Stimulated activated CD8-positive, alpha-beta memory T cell treated with anti-CD3 and anti-CD28 coated beads, Interleukin-12 subunit alpha, Interleukin-12 subunit beta, amount 100 ng/mL, for 4 hours (primary cell): ENCODE results near the gene IP6K3.

Source experiments
- DNase-seq: peaks from one replicate; pipeline ENCODE4 v3.0.0-alpha.2; 2020; ENCODE audit warnings: low read depth

IP6K3 gene

DNA sequence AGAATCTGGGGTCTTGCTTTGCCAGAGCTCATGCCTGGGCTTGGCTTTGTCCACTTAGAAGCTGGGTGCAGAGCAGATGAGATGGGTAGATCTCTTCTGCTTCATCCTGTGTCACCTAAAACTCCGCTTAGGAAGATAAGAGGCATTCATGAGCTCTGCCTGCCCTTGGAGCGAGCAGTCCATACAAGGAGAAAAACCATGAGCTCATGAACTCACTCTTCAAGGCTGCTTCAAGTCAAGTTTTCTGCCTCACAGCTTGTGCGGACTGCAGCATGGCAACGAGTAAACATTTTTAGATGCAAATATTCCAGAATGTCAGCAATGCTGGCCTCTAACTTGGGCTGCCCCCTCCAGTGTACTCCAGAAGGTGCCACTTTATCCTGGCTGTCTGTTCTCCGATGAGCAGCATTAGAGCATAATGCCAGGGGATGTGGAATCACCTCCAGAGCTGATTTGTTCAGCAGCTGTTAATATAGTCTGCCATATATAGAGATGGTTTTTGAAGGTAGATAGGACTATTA lies 24.5 kb downstream of the IP6K3 start:
- DNase-seq: no peak

DNA sequence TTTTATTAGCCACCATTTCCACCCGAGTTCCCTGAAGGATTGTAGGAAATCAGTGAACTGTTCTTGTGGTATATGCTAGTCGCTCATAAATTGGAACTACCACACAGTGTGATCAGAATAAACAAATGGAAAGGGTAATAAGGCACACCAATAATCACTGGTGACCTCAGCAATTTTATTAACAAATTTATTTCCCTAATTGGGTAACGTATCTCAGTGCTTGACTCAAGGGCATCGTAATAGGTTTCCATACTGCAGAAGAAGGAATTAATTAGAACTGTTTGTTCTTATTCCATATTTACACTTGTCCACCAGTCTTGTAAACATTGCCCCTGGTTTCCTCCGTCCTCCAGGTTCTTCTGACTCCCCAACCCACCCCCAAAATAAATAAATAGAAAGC lies 25.2 kb downstream of the IP6K3 start:
- no peak for DNase-seq

DNA sequence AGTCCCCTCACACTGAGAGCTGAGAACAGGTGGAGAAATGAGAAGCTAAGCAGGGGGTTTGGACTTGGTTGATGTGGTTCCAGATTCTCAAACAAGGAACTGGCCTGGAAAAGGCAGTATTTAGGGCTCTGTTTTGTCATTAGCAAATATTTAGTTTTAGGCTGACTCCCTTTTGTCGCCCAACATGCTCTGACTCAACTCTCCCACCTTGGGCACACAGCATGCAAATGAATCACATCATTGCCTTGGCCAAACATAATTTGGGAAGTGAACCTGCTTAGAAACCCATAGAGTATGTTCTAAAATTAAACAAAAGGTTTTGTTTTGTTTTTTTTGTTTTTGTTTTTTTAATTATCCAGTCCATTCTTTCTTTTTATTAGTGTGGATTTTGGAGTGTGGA lies 25.7 kb downstream of the IP6K3 start:
- no peak for DNase-seq

DNA sequence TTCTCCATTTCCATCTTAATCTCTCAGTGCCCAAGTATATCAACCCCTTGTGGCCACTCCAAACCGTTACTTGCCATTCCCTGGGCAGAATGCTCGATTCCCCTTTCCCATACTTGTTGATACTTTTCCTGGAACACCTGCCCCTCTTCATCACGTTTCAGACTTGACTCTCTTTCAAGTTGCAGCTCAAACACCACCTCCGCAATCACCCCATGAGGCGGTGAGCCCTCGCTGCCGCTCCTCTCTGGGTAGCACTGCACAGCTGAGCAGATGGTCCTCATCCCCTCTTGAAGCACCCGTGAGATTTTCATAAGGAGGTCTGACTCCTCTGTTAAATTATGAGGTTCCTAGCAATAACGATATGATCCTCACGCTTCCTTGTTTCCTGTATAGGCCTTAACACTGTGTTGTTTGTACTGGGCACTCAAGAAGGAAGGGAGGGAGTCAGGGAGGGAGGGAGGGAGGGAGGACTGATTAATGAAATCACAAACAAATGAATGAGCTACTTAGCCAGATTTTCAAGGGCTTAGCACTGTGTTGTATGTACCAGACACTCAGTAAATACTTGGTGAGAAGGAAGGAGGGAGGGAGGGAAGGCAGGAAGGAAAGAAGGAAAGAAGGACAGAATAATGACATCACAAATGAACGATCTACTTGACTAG lies 27.2 kb downstream of the IP6K3 start:
- DNase-seq: no peak

DNA sequence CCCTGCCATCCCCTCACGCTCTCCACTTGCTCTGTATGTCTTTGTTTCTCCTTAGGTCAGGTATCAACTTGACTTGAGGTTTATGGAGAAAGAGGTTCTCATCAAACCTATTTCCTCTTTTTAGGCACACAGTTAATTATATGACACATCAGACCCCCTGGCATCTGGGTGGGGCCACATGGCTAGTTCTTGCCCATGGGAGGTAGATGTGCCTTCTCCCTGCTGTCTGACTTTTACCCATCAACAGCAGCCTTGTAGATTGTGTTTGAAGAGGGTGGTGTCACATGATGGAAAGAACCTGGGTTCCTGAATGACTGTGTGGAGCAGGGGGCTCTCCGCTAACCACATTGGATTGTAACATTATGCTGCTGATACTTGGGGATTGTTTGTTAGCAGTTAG lies 28.0 kb downstream of the IP6K3 start:
- DNase-seq: no peak

DNA sequence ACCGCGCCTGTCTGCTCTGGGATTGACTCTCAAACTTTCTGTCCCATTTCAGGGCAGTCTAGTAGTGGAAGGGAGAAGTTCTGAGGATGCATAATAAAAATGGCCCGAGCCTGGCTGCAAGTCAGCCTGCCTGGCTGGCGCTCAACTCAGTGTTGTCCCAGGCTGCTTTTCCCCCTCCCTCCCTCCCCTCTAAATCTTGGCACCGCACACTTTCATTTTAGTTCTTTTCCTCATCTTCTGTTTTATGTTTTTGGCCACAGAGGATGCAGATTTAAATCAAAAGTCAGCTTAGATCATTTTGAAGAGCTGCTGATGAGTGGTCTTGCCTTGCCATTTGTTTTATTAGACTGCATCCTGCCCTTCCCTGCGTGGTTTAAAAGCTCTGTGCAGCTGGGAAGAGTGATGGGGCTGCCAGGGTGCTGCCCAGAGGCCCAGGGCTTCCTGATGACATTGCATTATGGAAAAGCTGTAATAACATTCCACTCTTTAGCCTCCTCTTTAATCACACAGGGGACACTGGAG lies 28.7 kb downstream of the IP6K3 start:
- DNase-seq: no peak

DNA sequence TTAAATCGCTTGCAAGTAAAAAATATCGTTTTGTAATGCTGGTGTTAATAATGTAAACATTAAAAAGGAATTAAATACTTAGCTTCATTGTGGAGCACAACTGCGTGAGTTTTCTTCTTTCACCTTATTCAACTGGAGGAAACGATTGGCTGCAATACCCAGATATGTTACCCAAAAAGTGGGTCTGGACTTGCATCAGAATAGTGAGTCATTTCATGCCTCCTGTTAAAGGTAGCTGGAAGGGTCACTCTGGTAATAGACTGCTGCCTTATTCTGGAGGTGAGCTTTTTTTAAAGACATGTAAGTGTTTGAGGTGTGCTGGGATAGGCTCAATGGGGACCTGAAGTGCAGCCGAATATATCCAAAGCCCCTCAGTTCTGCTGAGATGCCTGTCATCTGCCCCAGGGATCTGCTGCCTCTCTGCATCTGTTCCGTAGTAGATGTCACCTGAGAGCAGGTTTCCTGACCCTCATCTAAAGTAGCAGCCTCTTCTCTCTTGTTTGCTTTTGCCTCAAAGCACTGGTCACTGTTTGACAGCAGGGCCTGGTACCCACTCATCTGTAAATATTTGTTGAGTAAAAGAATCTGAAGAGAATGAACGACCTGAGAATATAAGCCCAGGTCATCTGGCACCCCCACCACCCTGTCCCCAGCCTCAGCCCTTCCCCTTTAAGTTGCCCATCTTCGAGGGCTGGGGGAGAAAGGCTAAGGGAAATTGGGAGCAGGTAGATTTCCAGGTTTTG lies 29.6 kb downstream of the IP6K3 start:
- DNase-seq: no peak

DNA sequence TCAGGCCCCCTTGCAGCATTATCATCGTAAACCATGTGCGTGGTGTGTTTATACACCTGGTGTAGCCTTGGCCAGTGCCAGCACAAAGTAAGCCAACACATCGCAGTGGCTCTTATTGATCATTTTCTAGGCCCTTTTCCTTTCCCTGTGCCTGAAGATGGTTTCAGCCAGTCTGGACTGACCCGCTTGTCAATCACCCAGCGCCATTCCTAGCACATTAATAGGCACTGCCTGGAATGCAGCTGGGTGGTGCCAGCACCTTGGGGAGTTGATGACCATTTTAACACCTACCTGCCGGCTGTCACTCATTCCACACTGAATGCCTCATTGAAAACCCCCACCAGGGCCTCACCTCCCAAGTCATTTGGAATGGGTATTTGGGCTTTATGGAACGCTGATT lies 30.3 kb downstream of the IP6K3 start:
- DNase-seq: no peak

DNA sequence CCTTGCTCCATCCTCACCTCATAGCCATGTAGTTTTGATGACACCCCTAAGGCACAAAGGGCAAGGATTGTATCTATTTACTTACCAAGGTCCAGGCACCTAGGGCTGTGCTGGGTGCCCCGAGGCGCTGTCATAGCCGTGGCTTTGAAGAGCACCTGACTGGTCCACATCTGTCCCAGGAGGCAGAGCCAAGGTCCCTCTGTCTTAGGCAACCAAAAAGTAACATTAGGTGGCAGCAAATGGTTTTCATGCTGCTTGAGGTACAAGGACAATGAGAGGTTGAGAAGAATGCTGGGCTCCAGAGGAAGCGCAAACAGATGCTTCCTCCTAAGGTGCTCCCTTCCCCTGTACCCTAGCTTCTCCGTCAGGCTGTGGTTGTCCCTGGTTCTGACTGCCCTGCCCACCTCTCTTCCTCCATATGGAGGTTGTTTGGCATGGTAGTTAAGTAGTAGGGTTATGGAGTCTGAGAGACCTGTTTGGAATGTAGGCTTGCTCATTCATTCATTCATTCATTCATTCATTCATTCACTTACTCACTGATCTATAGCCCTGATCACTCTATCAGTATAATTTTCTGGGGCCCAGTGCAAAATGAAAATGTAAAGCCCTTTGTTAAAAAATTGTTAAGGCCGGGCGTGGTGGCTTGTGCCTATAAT lies 32.2 kb downstream of the IP6K3 start:
- DNase-seq: no peak

DNA sequence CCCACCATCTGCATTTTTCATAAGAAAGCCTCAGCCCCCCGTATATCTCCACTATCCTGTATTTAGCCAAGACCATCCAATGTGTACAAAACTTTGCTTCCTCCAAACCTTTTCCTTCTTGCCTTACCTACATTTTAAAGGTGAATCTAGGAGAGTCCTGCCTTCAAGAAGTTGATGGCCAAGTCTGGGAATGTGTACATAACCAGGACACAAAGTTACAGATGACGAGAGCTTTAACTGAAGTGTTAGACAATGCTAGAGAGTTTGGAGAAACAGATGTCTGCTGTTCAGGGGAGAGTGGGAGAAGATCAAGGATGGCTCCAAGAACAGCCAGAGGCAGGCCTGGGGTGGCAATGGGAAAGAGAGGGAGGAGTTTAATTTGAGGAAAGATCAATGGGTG lies 32.9 kb downstream of the IP6K3 start:
- no peak for DNase-seq

DNA sequence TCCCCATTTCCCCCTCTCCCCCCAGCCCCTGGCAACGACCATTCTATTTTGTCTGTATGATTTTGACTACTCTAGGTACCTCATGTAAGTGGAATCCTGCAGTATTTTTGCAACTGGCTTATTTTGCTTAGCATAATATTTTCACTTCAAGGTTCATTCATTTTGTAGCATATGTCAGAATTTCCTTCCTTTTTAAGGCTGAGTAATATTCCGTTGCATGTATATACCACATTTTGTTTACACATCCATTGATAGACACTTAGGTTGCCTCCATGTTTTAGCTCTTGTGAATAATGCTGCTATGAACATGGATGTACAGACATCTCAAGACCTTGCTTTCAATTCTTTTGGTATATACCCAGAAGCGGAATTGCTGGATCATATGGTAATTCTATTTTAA lies 33.8 kb downstream of the IP6K3 start:
- DNase-seq: no peak

DNA sequence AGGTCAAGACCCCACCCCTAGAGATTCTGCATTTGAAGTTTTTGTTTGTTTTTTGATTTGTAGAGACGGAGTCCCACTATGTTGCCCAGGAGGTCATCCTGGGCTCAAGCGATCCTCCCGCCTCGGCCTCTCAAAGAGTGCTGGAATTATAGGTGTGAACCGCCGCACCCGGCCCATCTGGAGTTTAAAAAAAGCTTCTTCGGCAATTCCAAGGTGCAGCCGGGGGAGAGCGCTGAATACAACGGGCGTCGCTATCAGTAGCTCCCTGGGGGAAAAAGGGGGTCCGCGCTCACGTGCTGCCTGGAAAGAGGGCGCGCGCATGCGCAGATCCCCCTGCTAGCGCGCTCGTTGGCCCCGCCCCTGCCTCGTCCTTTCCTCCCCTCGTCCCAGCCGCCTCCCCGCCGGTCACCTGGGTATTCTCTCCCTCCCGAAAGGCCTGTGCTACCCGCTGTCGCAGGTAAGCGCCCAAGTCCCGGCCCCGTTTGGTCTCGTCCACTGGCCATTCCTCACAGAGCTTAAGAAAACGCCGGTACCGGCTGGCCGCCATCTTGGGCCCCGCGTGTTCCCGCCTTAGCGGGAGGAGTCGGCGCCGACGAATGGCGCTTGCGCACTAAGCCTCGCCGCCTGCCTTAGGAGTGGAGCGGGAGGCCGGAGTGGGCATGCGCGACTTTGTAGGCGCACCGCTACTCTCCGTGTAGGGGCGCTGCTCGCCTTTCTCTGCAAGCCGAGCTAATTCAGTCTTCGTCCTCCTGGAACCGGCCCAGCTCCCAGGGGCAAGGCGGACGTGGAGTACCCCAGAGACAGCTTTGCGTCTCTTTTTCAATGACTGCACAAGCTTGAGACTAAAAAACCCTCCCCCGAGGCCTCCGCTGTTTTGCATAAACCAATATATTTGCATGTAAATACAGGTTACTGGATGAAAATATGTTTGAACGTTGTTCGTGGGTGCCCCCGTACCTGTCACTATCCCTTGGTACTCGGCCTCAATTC lies 35.3 kb downstream of the IP6K3 start, which contains the start of gene UQCC2:
Gene UQCC2, minus strand, starts transcription at position 561 of the 990 bp plus-strand sequence. Its CDS starts 14 bp downstream, at position 547.
- peak; percentile 95 for DNase-seq

DNA sequence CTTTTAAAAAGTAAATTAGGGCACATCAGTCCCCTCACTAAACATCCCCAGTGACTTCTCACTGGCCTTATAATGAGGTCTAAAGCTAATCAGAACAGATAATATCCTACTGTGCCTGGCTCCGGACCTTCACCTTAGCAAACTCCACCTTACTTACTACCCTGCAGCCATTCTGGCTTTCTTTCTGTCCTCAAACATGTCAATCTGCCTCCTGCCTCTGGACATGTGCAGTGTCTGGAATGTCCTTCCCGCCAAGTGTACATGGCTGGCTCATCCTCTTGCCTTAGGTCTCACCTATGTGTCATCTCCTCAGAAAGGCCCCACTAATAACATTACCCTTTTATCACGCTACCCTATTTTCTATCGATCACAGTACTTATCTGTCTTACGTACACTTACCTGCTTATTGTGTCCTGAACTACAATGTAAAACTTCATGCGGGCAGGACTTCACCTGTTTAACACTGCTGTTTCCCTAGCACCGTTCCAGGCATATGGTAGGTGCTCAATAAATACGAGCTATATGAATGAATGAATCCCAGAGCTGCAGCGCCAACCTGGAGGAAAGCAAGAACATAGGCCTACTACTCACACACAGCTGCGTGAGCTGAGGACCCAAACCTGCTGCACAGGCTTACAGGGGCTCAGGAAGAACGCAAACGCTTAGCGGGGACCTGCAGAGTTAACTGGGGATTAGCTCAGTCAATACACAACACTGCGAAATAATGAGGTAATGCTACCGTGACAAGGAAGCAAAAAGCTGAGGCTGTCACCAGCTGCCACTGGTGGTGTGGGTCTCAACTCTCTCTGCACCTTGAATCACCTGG lies 36.2 kb downstream of the IP6K3 start:
- DNase-seq: no peak

DNA sequence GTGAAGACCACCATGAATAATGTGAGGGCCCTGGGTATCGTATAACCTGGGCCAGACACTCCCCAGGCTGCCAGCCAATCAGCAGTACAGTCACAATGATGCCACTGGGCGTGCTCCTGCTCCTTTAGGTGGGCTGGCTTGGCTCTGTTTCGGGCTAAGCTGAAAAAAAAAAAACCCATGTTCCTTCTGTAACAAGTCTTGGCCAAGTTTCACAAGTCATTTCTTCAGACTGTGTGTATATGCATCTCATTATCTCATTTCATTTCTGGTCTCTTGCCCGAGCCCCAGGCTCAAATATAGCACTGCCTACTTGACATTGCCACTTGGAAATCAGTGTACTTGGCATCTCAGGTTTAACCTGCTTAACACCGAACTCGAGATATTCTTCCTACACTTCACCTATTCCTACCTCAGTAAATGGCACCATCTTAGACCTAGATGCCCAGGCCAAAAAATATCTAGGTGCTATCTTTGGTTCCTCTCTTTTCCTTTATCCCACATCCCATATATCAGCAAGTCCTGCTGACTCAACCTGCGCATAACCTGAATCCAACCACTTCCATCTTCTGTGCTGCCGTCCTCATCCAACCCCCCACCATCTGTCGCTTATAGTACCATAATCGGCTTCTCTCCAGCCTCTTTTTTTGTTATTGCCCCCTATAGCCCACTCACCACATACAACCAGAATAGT lies 37.0 kb downstream of the IP6K3 start:
- no peak for DNase-seq

DNA sequence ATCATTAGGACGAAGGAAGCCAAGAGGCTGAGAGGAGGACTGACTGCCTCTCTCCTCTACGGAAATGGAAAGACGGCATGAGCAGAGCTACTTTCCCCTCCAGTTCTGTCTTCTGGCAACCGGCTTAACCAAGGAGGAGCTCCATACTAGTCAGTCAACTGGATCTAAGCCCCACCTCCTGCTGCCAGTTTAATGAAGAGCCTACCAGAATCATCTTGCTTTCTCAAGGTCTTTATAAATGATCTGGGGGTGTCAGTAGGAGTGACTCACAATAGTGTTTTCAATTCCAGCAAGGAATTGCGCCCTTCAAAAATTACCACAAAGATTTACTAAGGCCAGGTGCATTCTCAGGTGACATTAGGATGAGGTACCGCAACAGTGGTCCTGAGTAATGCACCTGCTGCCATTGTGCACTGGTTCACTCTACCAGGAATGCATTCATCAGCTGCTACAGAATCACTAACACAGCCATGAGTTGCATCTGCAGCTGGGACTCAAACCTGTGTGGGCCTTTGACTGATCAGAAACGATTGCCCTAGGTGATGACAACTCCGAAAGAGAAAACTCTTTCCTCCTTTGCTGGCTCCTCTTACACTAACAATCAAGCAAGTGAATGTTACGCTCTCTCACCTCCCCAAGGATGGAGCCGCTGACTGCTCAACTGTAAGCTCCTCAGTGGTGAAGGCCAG lies 38.0 kb downstream of the IP6K3 start:
- DNase-seq: no peak

DNA sequence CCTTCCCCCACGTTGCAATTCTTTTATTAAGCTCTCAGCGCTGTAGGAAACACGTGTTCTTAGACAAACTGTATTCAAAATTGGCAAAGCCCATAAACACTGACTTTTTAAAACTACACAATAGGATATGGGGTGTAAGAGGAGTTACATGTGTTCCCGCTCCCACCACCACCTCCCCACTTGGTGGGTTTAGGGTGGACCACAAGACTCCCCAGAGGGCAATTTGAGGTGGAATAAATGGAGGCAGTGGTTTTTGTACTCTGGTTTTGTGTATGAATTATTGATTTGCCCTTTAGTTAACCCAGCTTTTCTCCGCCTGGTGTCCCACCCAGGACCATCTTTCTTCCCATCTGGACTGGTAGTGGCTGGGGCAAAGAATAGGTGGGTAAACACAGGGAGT lies 38.9 kb downstream of the IP6K3 start:
- DNase-seq: no peak

DNA sequence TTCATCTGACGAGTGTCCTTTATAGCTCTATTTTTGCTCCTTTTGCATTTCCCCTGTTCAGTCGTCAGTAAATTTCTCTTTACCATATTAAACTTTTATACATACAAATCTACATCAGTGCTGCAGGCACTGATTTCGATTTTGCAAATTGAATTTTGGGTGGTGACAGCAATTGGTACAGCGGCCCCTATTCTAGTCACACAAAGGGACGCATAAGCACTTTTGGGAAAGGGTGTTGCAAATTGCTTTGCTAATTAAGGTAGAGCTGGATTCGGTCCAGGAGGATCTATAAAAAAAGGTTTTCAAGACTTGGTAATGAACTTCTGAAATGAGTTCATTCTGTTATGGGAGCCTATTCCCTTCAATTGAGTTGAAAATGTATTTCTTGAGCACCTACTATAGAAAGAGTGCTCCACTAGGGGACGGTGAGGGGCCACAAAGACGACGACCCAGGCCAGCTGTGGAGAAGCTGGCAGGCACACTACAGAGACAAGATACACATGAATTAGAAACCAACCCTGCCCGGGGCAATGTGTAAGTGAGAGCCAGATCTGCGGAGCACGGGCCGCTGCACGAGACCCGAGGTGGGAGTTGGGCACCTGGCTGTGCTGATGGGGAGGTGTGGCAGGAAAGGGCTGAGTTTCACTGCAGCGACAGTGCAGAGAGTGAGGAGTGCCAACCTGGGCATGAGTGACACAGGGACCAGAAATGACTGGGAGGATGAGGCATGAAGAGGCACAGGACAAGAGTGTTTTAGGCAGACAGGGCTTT lies 40.6 kb downstream of the IP6K3 start:
- no peak for DNase-seq

DNA sequence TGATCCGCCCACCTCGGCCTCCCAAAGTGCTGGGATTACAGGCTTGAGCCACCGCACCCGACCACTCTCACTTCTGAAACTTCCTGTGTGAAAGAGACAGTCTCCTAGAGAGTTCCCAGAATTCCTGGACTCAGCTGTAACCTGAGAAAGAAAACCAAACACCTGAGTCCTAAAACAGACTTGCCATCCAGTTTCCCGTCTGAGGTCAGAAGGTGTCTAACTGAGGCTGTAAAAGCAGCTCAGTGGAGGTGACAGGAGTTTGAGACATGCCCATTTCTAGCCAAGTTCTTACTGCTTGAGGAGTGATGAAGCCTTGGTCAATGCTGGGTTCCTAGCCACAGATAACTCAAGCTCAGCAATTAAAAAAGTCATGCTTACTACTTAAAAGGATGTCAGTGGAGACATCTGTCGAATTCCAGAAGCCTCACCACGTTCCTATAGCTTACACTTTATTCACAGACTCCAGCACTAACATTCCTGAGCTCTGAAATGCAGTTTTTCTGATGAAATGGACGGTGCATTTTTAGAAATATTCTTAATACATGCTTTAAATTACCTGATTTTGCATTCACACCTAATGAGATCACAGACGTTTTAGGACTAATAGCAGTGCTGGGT lies 41.3 kb downstream of the IP6K3 start:
- no peak for DNase-seq
